Endothelial cell of umbilical vein (primary cell): ENCODE data around the gene TMEM181. TPM values are rescaled to one million over a fixed set of nuclear protein-coding genes. Genes with fewer than 3 reads are reported as not detected.

Source experiments
- BruUV-seq: library from RNA; stranded (reverse); fragments of 400-500 nt; replicated peaks from 2 replicates; lab custom pipeline; 2021; lab: Mats Ljungman, UMichigan
- CTCF ChIA-PET: fragments of 300-600, 350-600 bp; sonication (Branson Sonifier 250); formaldehyde crosslinking; loops from one replicate; lab custom pipeline; 2021; ENCODE audit warnings: antibody characterized with exemption, inconsistent platforms; lab: Charles Lee
- POLR2A ChIA-PET: fragments of 300-600, 350-600 bp; sonication (Branson Sonifier 250); formaldehyde crosslinking; loops from one replicate; lab custom pipeline; 2021; ENCODE audit warnings: antibody characterized with exemption, inconsistent platforms; lab: Charles Lee
- DNase-seq: peaks from one replicate; pipeline ENCODE4 v3.0.0-alpha.2; 2011; ENCODE audit warnings: low read depth, low spot score
- FAIRE-seq: peaks from 2 replicates; lab custom pipeline; 2011; peaks lifted over from hg19 to GRCh38; lab: Jason Lieb, UNC
- H2AFZ ChIP-seq: 2 replicates; pipeline ENCODE4 v1.6.0; 2012; ENCODE audit warnings: low read depth, low read length, control low read depth, inconsistent platforms
- H3K27ac ChIP-seq: 2 replicates; pipeline ENCODE4 v1.5.1; 2011; ENCODE audit warnings: low read depth, mild to moderate bottlenecking, control low read depth, low read length, moderate library complexity; ENCODE audit not compliant: insufficient read depth
- H3K27me3 ChIP-seq, 2 experiments: 2 replicates each; pipeline versions ENCODE4 v1.6.0 to v1.6.1; 2011; ENCODE audit warnings: low read length in 2 of 2, mixed read lengths in 1 of 2; ENCODE audit not compliant: control insufficient read depth in 2 of 2, insufficient read depth in 2 of 2
- H3K36me3 ChIP-seq, 2 experiments: 2 replicates in 1 of 2; 3 replicates in 1 of 2; pipeline ENCODE4 v1.5.1; 2011; ENCODE audit warnings: low read length in 2 of 2, mild to moderate bottlenecking in 1 of 2, moderate library complexity in 1 of 2; ENCODE audit not compliant: control insufficient read depth in 2 of 2, insufficient read depth in 2 of 2; ENCODE audit errors: extremely low read depth in 1 of 2
- H3K4me1 ChIP-seq: 3 replicates; pipeline ENCODE4 v1.5.1; 2011; ENCODE audit warnings: mild to moderate bottlenecking, low read length; ENCODE audit not compliant: control insufficient read depth, insufficient read depth; ENCODE audit errors: extremely low read depth
- H3K4me2 ChIP-seq: 2 replicates; pipeline ENCODE4 v1.6.1; 2011; ENCODE audit warnings: low read length, control low read depth, mixed read lengths; ENCODE audit not compliant: insufficient read depth
- H3K4me3 ChIP-seq, 3 experiments: fragments of 200-600 bp in 1 of 3; sonication (generic), shearing (Covaris generic) in 1 of 3; replicated peaks in 1 of 3; 2 replicates each; pipeline ENCODE4 v1.5.1; 2011 to 2016; ENCODE audit warnings: control low read depth in 3 of 3, low read length in 3 of 3, mild to moderate bottlenecking in 2 of 3, inconsistent platforms in 1 of 3, low read depth in 1 of 3, moderate library complexity in 1 of 3; ENCODE audit not compliant: insufficient read depth in 1 of 3
- H3K79me2 ChIP-seq: 2 replicates; pipeline ENCODE4 v1.6.0; 2012; ENCODE audit warnings: low read length, inconsistent platforms; ENCODE audit not compliant: control insufficient read depth, insufficient read depth
- H3K9ac ChIP-seq: replicated peaks from 2 replicates; pipeline ENCODE3; 2011; ENCODE audit warnings: low read length, control low read depth; ENCODE audit not compliant: insufficient read depth; ENCODE audit errors: extremely low read depth
- H3K9me1 ChIP-seq: replicated peaks from 3 replicates; pipeline ENCODE4 v1.6.0; 2011; ENCODE audit warnings: mild to moderate bottlenecking, low read length; ENCODE audit not compliant: control insufficient read depth, insufficient read depth; ENCODE audit errors: extremely low read depth
- H3K9me3 ChIP-seq: replicated peaks from 2 replicates; pipeline ENCODE4 v1.5.1; 2012; ENCODE audit warnings: low read length, inconsistent platforms; ENCODE audit not compliant: control insufficient read depth, insufficient read depth
- H4K20me1 ChIP-seq: replicated peaks from 2 replicates; pipeline ENCODE3; 2011; ENCODE audit warnings: mild to moderate bottlenecking, low read length; ENCODE audit not compliant: control insufficient read depth, insufficient read depth; ENCODE audit errors: extremely low read depth
- CTCF ChIP-seq, 2 donors: IDR thresholded peaks; 1 replicate in 1 of 2; 2 replicates in 1 of 2; pipeline ENCODE4 v1.5.1; 2011; ENCODE audit warnings: low read length in 2 of 2, mild to moderate bottlenecking in 2 of 2, moderate library complexity in 2 of 2, control low read depth in 1 of 2, inconsistent platforms in 1 of 2, low read depth in 1 of 2; ENCODE audit not compliant: insufficient read depth in 1 of 2; ENCODE audit errors: extremely low read depth in 1 of 2
- EZH2 ChIP-seq: IDR thresholded peaks from 2 replicates; pipeline ENCODE4 v1.6.1; 2012; ENCODE audit warnings: borderline replicate concordance, low read depth, mild to moderate bottlenecking, moderate library complexity, low read length, inconsistent platforms; ENCODE audit not compliant: severe bottlenecking
- FOS ChIP-seq: IDR thresholded peaks from 2 replicates; pipeline ENCODE4 v1.6.1; 2011; ENCODE audit warnings: mild to moderate bottlenecking, low read length, moderate library complexity, borderline replicate concordance; ENCODE audit not compliant: insufficient read depth
- GATA2 ChIP-seq: IDR thresholded peaks from 2 replicates; pipeline ENCODE4 v1.7.0; 2011; ENCODE audit warnings: low read depth, mild to moderate bottlenecking, moderate library complexity, mixed read lengths, low read length; ENCODE audit not compliant: insufficient read length, insufficient read depth
- JUN ChIP-seq: IDR thresholded peaks from 2 replicates; pipeline ENCODE4 v1.6.1; 2011; ENCODE audit warnings: borderline replicate concordance, low read depth; ENCODE audit not compliant: insufficient read length, insufficient read depth
- POLR2A ChIP-seq: IDR thresholded peaks from 2 replicates; pipeline ENCODE4 v1.6.1; 2012; ENCODE audit warnings: low read depth, mild to moderate bottlenecking, control low read depth, low read length
- dilution Hi-C: fragments of 300-500 bp; cut with MboI; formaldehyde crosslinking; loops from one replicate; pipeline ENCODE4 v1.15.0; 2019; ENCODE audit warnings: low sequenced_read_pairs; ENCODE audit not compliant: extremely low pct_ligation_motif_present
- intact Hi-C: fragments of 100-400 bp; cut with micrococcal nuclease; formaldehyde crosslinking; loops from one replicate; pipeline ENCODE4 v1.10.0; 2022
- polyA plus RNA-seq, 4 experiments: library from polyadenylated mRNA; depleted of rRNA in 3 of 4; stranded (reverse) in 3 of 4; unstranded in 1 of 4; fragments of >200 nt; gene quantifications; 2 replicates each; pipeline versions ENCODE4 v1.2.1 to v1.2.3, GENCODE V29; 2011 to 2012; ENCODE audit warnings: missing spikeins in 1 of 4
- total RNA-seq: library from RNA; stranded (reverse); gene quantifications from 2 replicates; pipeline ENCODE4 v1.2.3, GENCODE V29; 2021

Gene TMEM181
- total and polyA plus RNA-seq, 2 donors (not counting 3 experiments of a cell fraction or from before 2014, with no cell fraction given): 21.7 to 33.5 TPM

- dilution Hi-C loops (no loop called here), intact Hi-C loops (no loop called here)
- Histone ChIP-seq H3K4me1 (peaks cover 29% of the 10 kb centered on the region), H3K9me3 (no peaks in the 10 kb centered on the region), H3K79me2 (peaks cover 29% of the 10 kb centered on the region), H3K9ac (no peak overlapping the region), H3K27me3 (no peaks in the 10 kb centered on the region), H3K36me3 (no peaks in the 10 kb centered on the region), H3K4me3 (no peak overlapping the region), H3K4me2 (no peak overlapping the region), H2AFZ (no peak overlapping the region), H3K27ac (no peak overlapping the region), H4K20me1 (no peaks in the 10 kb centered on the region), H3K9me1 (no peaks in the 10 kb centered on the region)
- CTCF ChIA-PET: interaction anchor here (1.8 to 2.8 kb wide), 3 partner anchors 14 to 432 kb away, joined by 9 to 13 read pairs (median 9); no protein-coding TSS in a partner anchor
- no peak for FAIRE-seq
- no TSS peak for BruUV-seq
- POLR2A ChIA-PET: no interaction called here
- DNase-seq: no peak
- TF ChIP-seq GATA2 (no peak), EZH2 (no peak), JUN (no peak), CTCF (IDR thresholded peaks at IDR 0.05; ENCODE audit: extremely low read depth in 1 of 2, insufficient read depth in 1 of 2, low read depth in 1 of 2, low read length in 2 of 2) (no peak), FOS (no peak), POLR2A (no peak)
These were observed 86.4 kb downstream of the TMEM181 start for GRCh38 chr6:158646023-158646910.
